Activated B cell treated with CpG ODN at 0.5 μM for 24 hours (primary cell): ENCODE data around the gene TF. TPM values are rescaled to one million over a fixed set of nuclear protein-coding genes. Genes with fewer than 3 reads are reported as not detected.

Source experiments
- ATAC-seq: fragments of 200-7000 bp; cut with Tn5 transposase; one replicate; pipeline ENCODE4 v1.10.0; 2021; ENCODE audit warnings: low read depth, mild to moderate bottlenecking, moderate library complexity
- CTCF ChIA-PET: fragments of 350-600 bp; sonication (Branson Sonifier 250); formaldehyde crosslinking; loops from one replicate; lab custom pipeline; 2021; ENCODE audit warnings: antibody characterized with exemption; lab: Charles Lee
- POLR2A ChIA-PET: fragments of 350-600 bp; sonication (Branson Sonifier 250); formaldehyde crosslinking; loops from one replicate; lab custom pipeline; 2021; ENCODE audit warnings: antibody characterized with exemption; lab: Charles Lee
- DNase-seq: peaks from one replicate; pipeline ENCODE4 v3.0.0; 2022
- H3K27ac Mint-ChIP-seq: one replicate; pipeline ENCODE4 v1.8.0; 2020; ENCODE audit warnings: mixed read lengths
- H3K27me3 Mint-ChIP-seq: one replicate; pipeline ENCODE4 v1.8.0; 2021; ENCODE audit warnings: mixed read lengths
- H3K36me3 Mint-ChIP-seq: one replicate; pipeline ENCODE4 v1.8.0; 2021; ENCODE audit warnings: low read depth, mixed read lengths
- H3K4me1 Mint-ChIP-seq: one replicate; pipeline ENCODE4 v1.8.0; 2021; ENCODE audit warnings: mixed read lengths
- H3K4me3 Mint-ChIP-seq: one replicate; pipeline ENCODE4 v1.8.0; 2020; ENCODE audit warnings: mild to moderate bottlenecking, mixed read lengths
- H3K9me3 Mint-ChIP-seq: one replicate; pipeline ENCODE4 v1.8.0; 2020; ENCODE audit warnings: mixed read lengths
- CTCF ChIP-seq: fragments of 200-600 bp; IDR thresholded peaks from one replicate; pipeline ENCODE4 v1.8.0; 2022; ENCODE audit warnings: antibody characterized with exemption, mild to moderate bottlenecking
- intact Hi-C: fragments of 100-400 bp; cut with micrococcal nuclease; formaldehyde crosslinking; loops from one replicate; pipeline ENCODE4 v1.15.1; 2024
- total RNA-seq: library from RNA; stranded (reverse); gene quantifications from 2 replicates; pipeline ENCODE4 v1.2.3, GENCODE V29; 2022

Gene TF
- total RNA-seq, 1 donor from 2014 or later: 0.29 TPM

- H3K9me3 Mint-ChIP-seq: peaks cover 6% of the 10 kb centered on the region
- no peak overlapping the region for H3K4me3 Mint-ChIP-seq
- DNase-seq: no peak
- ATAC-seq: no peak
- intact Hi-C loops: no loop called here
- peaks cover 24% of the 10 kb centered on the region for H3K27me3 Mint-ChIP-seq
- no peak for TF ChIP-seq CTCF
- POLR2A ChIA-PET: no interaction called here
- CTCF ChIA-PET: no interaction called here
- H3K4me1 Mint-ChIP-seq: no peaks in the 10 kb centered on the region
- H3K27ac Mint-ChIP-seq: no peak overlapping the region
- H3K36me3 Mint-ChIP-seq: peaks cover under 1% of the 10 kb centered on the region
Observed at GRCh38 chr3:133797396-133798105, 51.4 kb downstream of the TF start.

GRCh38 chr3:133799794-133800585, 53.8 kb downstream of the TF start:
- intact Hi-C loops: no loop called here
- Mint-ChIP-seq H3K36me3 (no peaks in the 10 kb centered on the region), H3K9me3 (no peaks in the 10 kb centered on the region), H3K4me1 (peaks cover 2% of the 10 kb centered on the region), H3K4me3 (no peak overlapping the region), H3K27ac (no peak overlapping the region), H3K27me3 (peaks cover 24% of the 10 kb centered on the region)
- CTCF ChIA-PET: no interaction called here
- TF ChIP-seq CTCF: no peak
- ATAC-seq (peak; percentile 47), DNase-seq (no peak)
- POLR2A ChIA-PET: interaction anchor here (0.5 to 0.6 kb wide), 2 partner anchors 31 to 133 kb away, joined by 3 to 6 read pairs; no protein-coding TSS in a partner anchor

- ChIA-PET CTCF (interaction anchor here (1.4 kb wide), 1 partner anchor 14 kb away, joined by 3 read pairs; no protein-coding TSS in a partner anchor), POLR2A (no interaction called here)
- H3K27me3 Mint-ChIP-seq: peaks cover 12% of the 10 kb centered on the region
- intact Hi-C loops: no loop called here
- no peak for ATAC-seq
- DNase-seq: no peak
- no peak for TF ChIP-seq CTCF
- H3K4me1 Mint-ChIP-seq: peaks cover 21% of the 10 kb centered on the region
- H3K36me3 Mint-ChIP-seq: peaks cover 24% of the 10 kb centered on the region
- H3K4me3 Mint-ChIP-seq: no peak overlapping the region
- H3K9me3 Mint-ChIP-seq: no peaks in the 10 kb centered on the region
- no peak overlapping the region for H3K27ac Mint-ChIP-seq
Observed at GRCh38 chr3:133803469-133803868, 57.3 kb downstream of the TF start.

GRCh38 chr3:133804896-133805295, 58.7 kb downstream of the TF start:
- POLR2A ChIA-PET: no interaction called here
- CTCF ChIA-PET: interaction anchor here (1.4 kb wide), 1 partner anchor 12 kb away, joined by 3 read pairs; no protein-coding TSS in a partner anchor
- intact Hi-C loops: loop anchor here (1.0 to 5.0 kb wide), 11 partner anchors 143 to 1388 kb away; partner anchors contain the start of genes ANAPC13, CDV3, DNAJC13 and NPHP3

More at GRCh38 chr3:133804896-133805295, 58.7 kb downstream of the TF start:
- H3K27me3 Mint-ChIP-seq: peaks cover 7% of the 10 kb centered on the region
- peak overlapping the region; percentile 96 for H3K4me3 Mint-ChIP-seq
- no peak for ATAC-seq
- peak overlapping the region; percentile 95 for H3K27ac Mint-ChIP-seq
- peaks cover 21% of the 10 kb centered on the region for H3K4me1 Mint-ChIP-seq
- peaks cover 31% of the 10 kb centered on the region for H3K36me3 Mint-ChIP-seq
- H3K9me3 Mint-ChIP-seq: no peaks in the 10 kb centered on the region
- no peak for DNase-seq
- TF ChIP-seq CTCF: no peak
